Suppressor macrophage treated with lipopolysaccharide for 1 hour (primary cell): Measurements from ENCODE around the gene LAMA5.

Source experiments
- DNase-seq, 3 donors: peaks; one replicate each; pipeline ENCODE4 v3.0.0-alpha.2; 2020 to 2022

Gene LAMA5

GRCh38 chr20:62285722-62286121 is 81.4 kb downstream of the LAMA5 start:
- DNase-seq, result no peak

GRCh38 chr20:62285151-62285550 is 82.0 kb downstream of the LAMA5 start:
- no peak for DNase-seq

GRCh38 chr20:62284448-62284847 is 82.7 kb downstream of the LAMA5 start:
- no peak for DNase-seq

GRCh38 chr20:62282877-62283503 is 84.1 kb downstream of the LAMA5 start:
- DNase-seq, result no peak

- no peak for DNase-seq
These were observed 85.0 kb downstream of the LAMA5 start for GRCh38 chr20:62282103-62282502.

- DNase-seq, result no peak
These were observed 85.8 kb downstream of the LAMA5 start for GRCh38 chr20:62281161-62281933.

- DNase-seq, result no peak
These were observed 86.8 kb downstream of the LAMA5 start for GRCh38 chr20:62280303-62280702.

GRCh38 chr20:62277253-62277652 is 89.9 kb downstream of the LAMA5 start:
- no peak for DNase-seq

- DNase-seq, result no peak
These were observed 90.7 kb downstream of the LAMA5 start for GRCh38 chr20:62276439-62276838.

GRCh38 chr20:62275219-62275618 is 91.9 kb downstream of the LAMA5 start:
- no peak for DNase-seq

GRCh38 chr20:62274332-62274950 is 92.7 kb downstream of the LAMA5 start:
- no peak for DNase-seq

GRCh38 chr20:62273416-62273815 is 93.7 kb downstream of the LAMA5 start:
- no peak for DNase-seq

GRCh38 chr20:62272200-62272599 is 94.9 kb downstream of the LAMA5 start:
- DNase-seq, result no peak

- no peak for DNase-seq
These were observed 97.2 kb downstream of the LAMA5 start for GRCh38 chr20:62269871-62270270.

GRCh38 chr20:62269378-62269777 is 97.7 kb downstream of the LAMA5 start:
- DNase-seq, result no peak

GRCh38 chr20:62268228-62268900 is 98.7 kb downstream of the LAMA5 start:
- no peak for DNase-seq

- DNase-seq, result no peak
These were observed 99.6 kb downstream of the LAMA5 start for GRCh38 chr20:62267543-62267942.

- no peak for DNase-seq
These were observed 100.3 kb downstream of the LAMA5 start for GRCh38 chr20:62266851-62267250.

GRCh38 chr20:62266340-62266739 is 100.8 kb downstream of the LAMA5 start:
- DNase-seq, result peak in 2 of 3 donors; percentile 6 to 9

GRCh38 chr20:62265365-62265764 is 101.7 kb downstream of the LAMA5 start:
- no peak for DNase-seq

GRCh38 chr20:62263396-62263795 is 103.7 kb downstream of the LAMA5 start:
- no peak for DNase-seq

GRCh38 chr20:62262064-62262463 is 105.0 kb downstream of the LAMA5 start:
- no peak for DNase-seq

GRCh38 chr20:62259294-62259565 is 107.9 kb downstream of the LAMA5 start:
- DNase-seq, result no peak
